Liver (tissue), 3 donors: ENCODE results near the gene MYBPC2.

Source experiments
- CTCF ChIP-seq: fragments of 150-350 bp; IDR thresholded peaks from 2 replicates; pipeline ENCODE4 v1.5.1; 2017; ENCODE audit warnings: improper control_type of control experiment, low read depth, low read length; ENCODE audit not compliant: missing input control
- EGR1 ChIP-seq, 2 donors: IDR thresholded peaks; 2 replicates each; pipeline ENCODE4 v1.6.1; 2016 to 2018; ENCODE audit warnings: antibody characterized with exemption in 2 of 2, low read depth in 2 of 2
- FOXA2 ChIP-seq: IDR thresholded peaks from 2 replicates; pipeline ENCODE4 v1.6.1; 2016; ENCODE audit warnings: antibody characterized with exemption
- GABPA ChIP-seq, 2 donors: IDR thresholded peaks in 1 of 2; conservative IDR thresholded peaks in 1 of 2; 2 replicates each; pipeline ENCODE4 v1.6.1; 2016; ENCODE audit warnings: antibody characterized with exemption in 2 of 2, mild to moderate bottlenecking in 1 of 2, moderate library complexity in 1 of 2
- JUND ChIP-seq, 2 donors: IDR thresholded peaks; 2 replicates each; pipeline ENCODE4 v1.6.1; 2016; ENCODE audit warnings: antibody characterized with exemption in 2 of 2
- MAX ChIP-seq: IDR thresholded peaks from 2 replicates; pipeline ENCODE4 v1.6.1; 2016; ENCODE audit warnings: antibody characterized with exemption
- RAD21 ChIP-seq, 2 donors: IDR thresholded peaks; 2 replicates each; pipeline ENCODE4 v1.6.1; 2016; ENCODE audit warnings: antibody characterized with exemption in 2 of 2, mild to moderate bottlenecking in 2 of 2
- SP1 ChIP-seq: IDR thresholded peaks from 2 replicates; pipeline ENCODE4 v1.6.1; 2018; ENCODE audit warnings: antibody characterized with exemption, mild to moderate bottlenecking
- TAF1 ChIP-seq: conservative IDR thresholded peaks from 2 replicates; pipeline ENCODE4 v1.6.1; 2016; ENCODE audit warnings: antibody characterized with exemption, mild to moderate bottlenecking
- ZBTB33 ChIP-seq: IDR thresholded peaks from 2 replicates; pipeline ENCODE4 v1.6.1; 2016; ENCODE audit warnings: antibody characterized with exemption
- TF ChIP-seq, protein P1 (sequence below): IDR thresholded peaks from 2 replicates; pipeline ENCODE4 v1.6.1; 2016; ENCODE audit warnings: antibody characterized with exemption
- TF ChIP-seq, protein P2 (sequence below): IDR thresholded peaks from 2 replicates; pipeline ENCODE4 v1.6.1; 2016; ENCODE audit warnings: antibody characterized with exemption, mild to moderate bottlenecking
- donor health status: healthy.
- donor health status: healthy.

DNA sequence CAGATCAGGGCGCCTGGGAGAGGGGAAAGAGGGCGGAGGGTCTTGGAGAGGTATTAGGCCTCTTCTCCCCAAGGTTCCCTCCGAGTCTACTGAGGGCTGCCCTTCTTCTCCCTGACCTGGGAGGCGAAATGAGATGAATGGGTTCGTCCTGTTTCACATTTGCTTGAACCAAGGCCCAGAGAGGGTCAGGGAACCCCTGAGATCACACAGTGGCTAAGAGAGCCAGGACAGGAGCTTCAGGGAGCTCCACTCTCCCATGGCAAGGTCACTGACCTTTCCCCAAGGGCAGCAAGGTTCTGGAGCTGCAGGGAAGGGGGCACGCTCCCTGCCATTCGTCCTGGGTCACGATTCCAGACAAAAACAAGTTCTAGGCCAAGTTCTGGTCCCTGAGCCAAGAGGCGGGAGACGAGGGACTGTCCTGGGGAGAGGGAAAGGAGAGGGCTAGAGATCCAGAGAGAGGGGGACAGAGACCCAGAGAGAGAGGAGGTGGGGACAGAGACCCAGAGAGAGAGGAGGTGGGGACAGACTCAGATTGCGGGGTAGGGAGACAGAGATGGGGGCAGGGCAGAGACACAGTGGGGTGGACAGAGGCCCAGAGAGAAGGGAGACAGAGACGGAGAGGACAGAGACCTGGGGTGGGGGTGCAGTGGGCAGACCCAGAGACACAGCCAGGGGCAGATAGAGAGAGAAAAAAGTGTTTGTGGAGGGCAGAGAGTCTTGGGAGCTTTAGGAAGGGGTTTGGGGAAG is 80.5 kb downstream of the MYBPC2 start:
- no peak for TF ChIP-seq CTCF
- no peak for TF ChIP-seq SP1
- TF ChIP-seq MAX = no peak
- TF ChIP-seq, protein P1, sequence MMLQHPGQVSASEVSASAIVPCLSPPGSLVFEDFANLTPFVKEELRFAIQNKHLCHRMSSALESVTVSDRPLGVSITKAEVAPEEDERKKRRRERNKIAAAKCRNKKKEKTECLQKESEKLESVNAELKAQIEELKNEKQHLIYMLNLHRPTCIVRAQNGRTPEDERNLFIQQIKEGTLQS = no peak
- TF ChIP-seq, protein P2, sequence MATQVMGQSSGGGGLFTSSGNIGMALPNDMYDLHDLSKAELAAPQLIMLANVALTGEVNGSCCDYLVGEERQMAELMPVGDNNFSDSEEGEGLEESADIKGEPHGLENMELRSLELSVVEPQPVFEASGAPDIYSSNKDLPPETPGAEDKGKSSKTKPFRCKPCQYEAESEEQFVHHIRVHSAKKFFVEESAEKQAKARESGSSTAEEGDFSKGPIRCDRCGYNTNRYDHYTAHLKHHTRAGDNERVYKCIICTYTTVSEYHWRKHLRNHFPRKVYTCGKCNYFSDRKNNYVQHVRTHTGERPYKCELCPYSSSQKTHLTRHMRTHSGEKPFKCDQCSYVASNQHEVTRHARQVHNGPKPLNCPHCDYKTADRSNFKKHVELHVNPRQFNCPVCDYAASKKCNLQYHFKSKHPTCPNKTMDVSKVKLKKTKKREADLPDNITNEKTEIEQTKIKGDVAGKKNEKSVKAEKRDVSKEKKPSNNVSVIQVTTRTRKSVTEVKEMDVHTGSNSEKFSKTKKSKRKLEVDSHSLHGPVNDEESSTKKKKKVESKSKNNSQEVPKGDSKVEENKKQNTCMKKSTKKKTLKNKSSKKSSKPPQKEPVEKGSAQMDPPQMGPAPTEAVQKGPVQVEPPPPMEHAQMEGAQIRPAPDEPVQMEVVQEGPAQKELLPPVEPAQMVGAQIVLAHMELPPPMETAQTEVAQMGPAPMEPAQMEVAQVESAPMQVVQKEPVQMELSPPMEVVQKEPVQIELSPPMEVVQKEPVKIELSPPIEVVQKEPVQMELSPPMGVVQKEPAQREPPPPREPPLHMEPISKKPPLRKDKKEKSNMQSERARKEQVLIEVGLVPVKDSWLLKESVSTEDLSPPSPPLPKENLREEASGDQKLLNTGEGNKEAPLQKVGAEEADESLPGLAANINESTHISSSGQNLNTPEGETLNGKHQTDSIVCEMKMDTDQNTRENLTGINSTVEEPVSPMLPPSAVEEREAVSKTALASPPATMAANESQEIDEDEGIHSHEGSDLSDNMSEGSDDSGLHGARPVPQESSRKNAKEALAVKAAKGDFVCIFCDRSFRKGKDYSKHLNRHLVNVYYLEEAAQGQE = no peak
- TF ChIP-seq JUND (IDR thresholded peaks at IDR 0.05) = no peak
- TF ChIP-seq EGR1 (IDR thresholded peaks at IDR 0.05; ENCODE audit: low read depth in 2 of 2) = no peak
- no peak for TF ChIP-seq ZBTB33
- no peak for TF ChIP-seq GABPA (IDR thresholded peaks at IDR 0.05 in 1 of 2, conservative IDR thresholded peaks at IDR 0.05 in 1 of 2)
- TF ChIP-seq TAF1 = no peak
- no peak for TF ChIP-seq RAD21 (IDR thresholded peaks at IDR 0.05)
- no peak for TF ChIP-seq FOXA2
